Fibroblast of lung (primary cell): Measurements from ENCODE around the gene PLA2G2C.

Source experiments
- CTCF ChIP-seq, 2 donors: IDR thresholded peaks in 1 of 2; conservative IDR thresholded peaks in 1 of 2; 1 replicate in 1 of 2; 2 replicates in 1 of 2; pipeline ENCODE4 v1.5.1; 2011 to 2012; ENCODE audit warnings: low read length in 2 of 2, control low read depth in 1 of 2, inconsistent platforms in 1 of 2, low read depth in 1 of 2, mild to moderate bottlenecking in 1 of 2
- EZH2 ChIP-seq: IDR thresholded peaks from 2 replicates; pipeline ENCODE4 v1.5.1; 2012; ENCODE audit warnings: low read length, control low read depth, mild to moderate bottlenecking; ENCODE audit errors: missing control alignments

- TF ChIP-seq CTCF (conservative IDR thresholded peaks at IDR 0.05 in 1 of 2, IDR thresholded peaks at IDR 0.05 in 1 of 2; ENCODE audit: low read depth in 1 of 2, low read length in 2 of 2) (no peak), EZH2 (no peak)
Observed at GRCh38 chr1:20223106-20223505, 36.8 kb upstream of the PLA2G2C start.
